CD4-positive, alpha-beta T cell treated with Interleukin-4 for 4 hours (primary cell): Measurements from ENCODE around the gene TMEM53.

Source experiments
- DNase-seq: peaks from one replicate; pipeline ENCODE4 v3.0.0-alpha.2; 2020

Gene TMEM53

GRCh38 chr1:44646261-44647110, 27.8 kb downstream of the TMEM53 start:
- DNase-seq = no peak

- no peak for DNase-seq
Observed at GRCh38 chr1:44645476-44646244, 28.6 kb downstream of the TMEM53 start.

GRCh38 chr1:44644806-44645205, 29.5 kb downstream of the TMEM53 start:
- DNase-seq = no peak

- DNase-seq = no peak
Observed at GRCh38 chr1:44643721-44644334, 30.5 kb downstream of the TMEM53 start.

GRCh38 chr1:44642925-44643324, 31.4 kb downstream of the TMEM53 start:
- no peak for DNase-seq

GRCh38 chr1:44642255-44642654, 32.0 kb downstream of the TMEM53 start:
- DNase-seq = no peak

GRCh38 chr1:44641126-44642102, 32.9 kb downstream of the TMEM53 start:
- no peak for DNase-seq

GRCh38 chr1:44640200-44640853, 34.0 kb downstream of the TMEM53 start:
- no peak for DNase-seq

- DNase-seq = no peak
Observed at GRCh38 chr1:44637702-44638411, 36.4 kb downstream of the TMEM53 start.

- DNase-seq = no peak
Observed at GRCh38 chr1:44636688-44637598, 37.3 kb downstream of the TMEM53 start.

- no peak for DNase-seq
Observed at GRCh38 chr1:44636083-44636687, 38.1 kb downstream of the TMEM53 start.

- DNase-seq = no peak
Observed at GRCh38 chr1:44635439-44635838, 38.8 kb downstream of the TMEM53 start.

GRCh38 chr1:44634606-44635189, 39.6 kb downstream of the TMEM53 start:
- no peak for DNase-seq

GRCh38 chr1:44632598-44632997, 41.7 kb downstream of the TMEM53 start:
- DNase-seq = peak; percentile 0

- peak; percentile 87 for DNase-seq
Observed at GRCh38 chr1:44631647-44632539, 42.4 kb downstream of the TMEM53 start.

- DNase-seq = no peak
Observed at GRCh38 chr1:44631333-44631646, 43.0 kb downstream of the TMEM53 start.

GRCh38 chr1:44630116-44630515, 44.2 kb downstream of the TMEM53 start:
- DNase-seq = no peak
